Measurements from ENCODE around the gene CLHC1.
"Not testable (repeated sequence)": the region's sequence is repeated elsewhere in the genome, so short reads cannot be mapped to it uniquely, and the experiment has no call there.

The CLHC1 gene

DNA sequence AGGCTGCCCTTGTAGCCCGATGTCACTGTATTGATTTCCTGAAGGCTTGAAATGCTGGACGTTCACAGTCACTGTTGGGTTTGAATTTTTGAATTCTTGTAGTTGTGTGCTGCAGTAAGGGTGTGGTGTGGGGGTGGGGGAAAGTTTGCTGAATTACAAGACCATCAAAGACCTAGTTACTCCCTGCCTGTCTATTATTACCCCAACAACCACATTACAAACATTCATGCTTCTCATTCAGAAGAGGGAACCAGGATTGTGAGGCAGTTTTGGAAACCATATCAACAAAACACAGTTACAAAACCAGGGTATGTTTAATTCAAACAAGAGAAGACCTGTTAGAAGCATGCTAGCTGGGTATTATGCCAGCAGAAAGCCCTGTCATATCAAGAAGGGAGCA, 85.8 kb downstream of the CLHC1 start:
- TF ChIP-seq POLR2A (IDR thresholded peaks at IDR 0.05; ENCODE audit: low read length) (no peak), GATA1 (IDR thresholded peaks at IDR 0.05; ENCODE audit: low read depth, low read length) (no peak)
- no peak for DNase-seq

DNA sequence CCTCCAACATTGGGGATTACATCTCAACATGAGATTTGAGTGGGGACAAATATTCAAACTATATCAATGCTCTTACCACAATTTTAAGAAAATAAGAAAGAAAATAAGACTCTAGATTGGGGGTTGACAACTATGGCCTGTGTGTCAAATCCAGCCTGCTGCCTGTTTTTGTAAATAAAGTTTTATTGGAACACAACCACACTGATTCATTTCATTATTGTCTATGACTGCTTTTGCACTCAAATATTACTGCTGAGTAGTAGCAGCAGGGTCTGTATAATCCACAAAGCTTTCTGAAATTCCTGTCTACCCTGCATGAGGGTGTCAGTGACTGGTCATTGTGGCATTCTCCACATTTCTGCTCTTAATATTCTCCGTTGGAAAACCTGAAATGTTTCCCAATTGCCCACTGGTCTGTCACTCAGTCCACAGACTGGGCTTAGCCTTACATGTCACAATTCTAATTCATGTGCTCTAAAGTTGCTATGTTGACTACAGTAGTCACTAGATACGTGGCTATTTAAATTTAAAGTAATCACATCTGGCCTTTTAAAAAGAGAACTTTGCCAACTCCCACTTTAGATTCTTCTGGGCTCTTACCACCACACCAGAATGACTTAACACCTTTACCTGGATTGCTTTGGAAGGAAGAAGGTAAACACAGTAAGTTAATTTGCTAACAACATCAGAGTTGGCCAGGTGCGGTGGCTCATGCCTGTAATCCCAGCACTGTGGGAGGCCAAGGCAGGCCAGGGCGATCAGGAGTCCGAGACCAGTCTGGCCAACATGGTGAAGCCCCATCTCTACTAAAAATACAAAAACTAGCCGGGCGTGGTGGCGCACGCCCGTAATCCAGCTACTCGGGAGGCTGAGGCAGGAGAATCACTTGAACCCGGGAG, 86.9 kb downstream of the CLHC1 start:
- TF ChIP-seq POLR2A (IDR thresholded peaks at IDR 0.05; ENCODE audit: low read length) (no peak), GATA1 (IDR thresholded peaks at IDR 0.05; ENCODE audit: low read depth, low read length) (no peak)
- DNase-seq, result no peak

DNA sequence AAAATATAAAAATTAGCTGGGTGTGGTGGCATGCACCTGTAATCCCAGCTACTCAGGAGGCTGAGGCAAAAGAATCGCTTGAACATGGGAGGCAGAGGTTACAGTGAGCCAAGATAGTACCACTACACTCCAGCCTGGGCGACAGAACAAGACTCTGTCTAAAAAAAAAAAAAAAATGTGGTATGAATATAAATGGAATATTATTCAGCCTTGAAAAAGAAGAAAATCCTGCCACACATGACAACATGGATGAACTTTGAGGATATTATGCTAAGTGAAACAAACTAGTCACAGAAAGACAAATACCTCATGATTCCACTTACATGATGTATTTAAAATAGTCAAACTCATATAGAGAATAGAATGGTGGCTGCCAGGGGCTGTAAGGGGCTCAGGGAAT, 88.4 kb downstream of the CLHC1 start:
- DNase-seq, result not testable (repeated sequence)

DNA sequence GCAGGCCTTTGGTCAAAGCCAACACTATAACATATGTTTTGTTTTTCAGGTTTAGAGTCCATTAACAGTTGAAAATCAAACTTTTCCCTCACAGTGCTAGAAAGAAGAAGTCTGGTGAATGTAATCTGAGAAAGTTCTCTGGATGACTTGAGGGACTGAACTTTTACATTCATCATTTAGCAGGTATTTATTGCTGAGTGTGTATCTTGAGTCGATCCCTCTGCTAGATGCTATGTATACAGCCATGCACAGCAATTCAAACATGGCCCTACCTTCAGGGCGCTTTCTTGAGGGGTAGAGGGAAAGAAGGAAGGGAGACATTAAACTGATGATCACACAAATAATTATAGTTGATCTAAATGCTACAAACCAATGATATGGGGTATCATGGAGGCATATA, 89.6 kb downstream of the CLHC1 start:
- no peak for TF ChIP-seq POLR2A (IDR thresholded peaks at IDR 0.05; ENCODE audit: low read length)
- no peak for TF ChIP-seq GATA1 (IDR thresholded peaks at IDR 0.05; ENCODE audit: low read depth, low read length)
- no peak for DNase-seq

DNA sequence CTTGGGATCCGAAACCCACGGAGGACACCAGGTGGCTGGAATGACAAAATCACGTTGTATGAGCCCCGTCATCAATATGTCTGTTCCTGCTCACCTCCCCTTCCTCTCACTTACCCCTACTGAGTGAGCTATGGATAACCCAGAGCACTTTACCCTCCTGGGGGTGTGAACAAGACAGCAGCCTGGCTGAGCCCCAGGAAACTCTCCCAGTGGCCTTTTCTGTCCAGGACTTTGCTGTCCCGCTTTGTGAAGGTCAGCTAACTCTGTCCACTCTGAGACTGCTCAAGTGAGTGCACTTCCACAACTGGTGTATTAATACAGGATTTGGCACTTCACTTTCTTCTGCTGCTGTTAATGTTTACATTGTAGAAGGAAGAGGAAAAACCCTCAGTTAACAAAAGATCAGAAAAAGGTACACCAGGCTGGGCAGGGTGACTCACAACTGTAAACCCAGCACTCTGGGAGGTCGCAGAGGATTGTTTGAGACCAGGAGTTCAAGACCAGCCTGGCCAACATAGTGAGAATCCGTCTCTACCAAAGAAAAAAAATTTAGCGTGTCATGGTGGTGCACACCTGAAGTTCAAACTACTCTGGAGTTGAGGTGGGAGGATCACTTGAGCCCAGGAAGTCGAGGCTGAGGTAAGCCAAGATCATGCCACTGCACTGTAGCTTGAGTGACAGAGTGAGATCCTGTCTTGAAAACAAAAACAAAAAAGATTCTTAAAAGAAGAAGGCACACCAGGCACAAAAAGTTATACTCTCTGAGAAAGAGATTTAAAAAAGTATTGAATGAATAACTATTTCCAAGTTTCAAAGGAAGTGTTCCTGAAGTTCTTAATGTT, 90.3 kb downstream of the CLHC1 start:
- DNase-seq, result no peak
- no peak for TF ChIP-seq POLR2A (IDR thresholded peaks at IDR 0.05; ENCODE audit: low read length)
- no peak for TF ChIP-seq GATA1 (IDR thresholded peaks at IDR 0.05; ENCODE audit: low read depth, low read length)

DNA sequence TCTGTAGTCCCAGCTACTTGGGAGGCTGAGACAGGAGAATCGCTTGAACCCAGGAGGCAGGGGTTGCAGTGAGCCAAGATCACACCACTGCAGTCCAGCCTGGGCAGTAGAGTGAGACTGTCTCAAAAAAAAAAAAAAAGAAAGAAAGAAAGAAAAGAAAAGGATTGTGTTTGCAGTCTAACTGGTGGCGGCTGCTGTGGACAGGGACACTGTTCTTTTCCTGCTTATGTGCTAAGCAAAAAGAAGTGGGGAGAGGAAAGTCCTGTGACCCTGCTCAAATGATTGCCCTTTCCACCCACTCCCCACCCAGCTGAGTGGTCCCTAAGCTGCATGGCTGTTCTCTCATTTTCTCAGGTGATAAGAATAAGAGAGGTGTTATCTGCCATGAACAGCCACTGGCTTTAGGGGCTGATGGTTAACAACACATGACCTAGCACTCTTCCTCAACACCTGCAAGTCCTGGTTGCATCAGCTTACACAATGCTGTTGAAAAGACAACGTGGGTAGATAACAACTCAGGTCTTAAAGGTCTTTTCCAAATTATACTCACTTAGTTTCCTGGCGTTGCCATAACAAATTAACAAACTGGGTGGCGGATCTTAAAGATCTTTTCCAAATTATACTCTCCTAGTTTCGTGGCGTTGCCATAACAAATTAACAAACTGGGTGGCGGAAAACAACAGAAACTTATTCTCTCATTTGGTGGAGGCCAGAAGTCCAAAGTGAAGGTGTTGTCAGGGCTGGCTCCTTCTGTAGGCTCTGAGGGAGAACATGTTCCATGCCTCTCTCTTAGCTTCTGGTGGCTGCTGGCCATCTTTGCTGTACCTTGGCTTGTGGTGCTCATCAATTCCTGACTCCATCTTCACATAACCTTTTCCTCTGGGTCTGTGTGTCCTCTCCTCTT, 91.5 kb downstream of the CLHC1 start:
- peak; percentile 86 to 97 for DNase-seq
- peak; percentile 65 for TF ChIP-seq GATA1 (IDR thresholded peaks at IDR 0.05; ENCODE audit: low read depth, low read length)
- peak; percentile 22 for TF ChIP-seq POLR2A (IDR thresholded peaks at IDR 0.05; ENCODE audit: low read length)

DNA sequence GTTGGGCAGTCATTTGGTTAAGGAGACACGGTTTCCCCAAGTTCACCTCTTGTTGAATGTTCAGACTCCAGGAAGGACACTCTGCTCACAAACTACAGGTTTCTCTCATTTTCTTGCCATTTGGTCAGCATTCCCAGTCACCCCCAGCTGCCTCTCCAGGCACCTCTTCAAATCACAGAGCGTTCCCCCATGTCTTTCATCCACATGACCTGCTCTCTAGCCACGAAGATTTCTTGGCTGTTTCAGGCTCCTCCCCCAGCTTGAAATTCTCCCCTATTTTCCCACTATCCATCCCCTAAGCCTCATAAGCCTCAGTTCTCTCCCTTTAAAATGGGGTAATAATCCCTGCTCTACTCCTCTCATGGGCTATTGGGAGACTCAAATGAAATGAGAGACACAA, 92.8 kb downstream of the CLHC1 start:
- DNase-seq, result no peak
- TF ChIP-seq POLR2A (IDR thresholded peaks at IDR 0.05; ENCODE audit: low read length), result no peak
- TF ChIP-seq GATA1 (IDR thresholded peaks at IDR 0.05; ENCODE audit: low read depth, low read length), result no peak

DNA sequence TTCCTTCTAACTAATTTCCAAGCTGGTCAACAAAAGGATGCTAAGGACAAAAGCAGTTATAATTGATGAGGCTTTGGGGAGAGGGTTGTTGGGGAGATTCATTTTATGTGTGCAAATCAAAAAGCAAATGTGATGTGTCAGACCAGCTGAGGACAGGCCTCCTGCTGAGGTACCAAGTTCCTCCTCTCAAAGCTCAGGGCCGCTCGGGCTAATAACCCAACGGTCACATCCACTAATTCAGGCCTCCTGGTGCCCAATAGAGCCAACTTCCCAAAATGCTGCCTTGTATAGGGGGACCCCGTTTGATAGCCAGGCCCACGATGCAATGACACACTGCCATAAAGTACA, 93.2 kb downstream of the CLHC1 start:
- TF ChIP-seq GATA1 (IDR thresholded peaks at IDR 0.05; ENCODE audit: low read depth, low read length) (no peak), POLR2A (IDR thresholded peaks at IDR 0.05; ENCODE audit: low read length) (no peak)
- DNase-seq, result no peak

DNA sequence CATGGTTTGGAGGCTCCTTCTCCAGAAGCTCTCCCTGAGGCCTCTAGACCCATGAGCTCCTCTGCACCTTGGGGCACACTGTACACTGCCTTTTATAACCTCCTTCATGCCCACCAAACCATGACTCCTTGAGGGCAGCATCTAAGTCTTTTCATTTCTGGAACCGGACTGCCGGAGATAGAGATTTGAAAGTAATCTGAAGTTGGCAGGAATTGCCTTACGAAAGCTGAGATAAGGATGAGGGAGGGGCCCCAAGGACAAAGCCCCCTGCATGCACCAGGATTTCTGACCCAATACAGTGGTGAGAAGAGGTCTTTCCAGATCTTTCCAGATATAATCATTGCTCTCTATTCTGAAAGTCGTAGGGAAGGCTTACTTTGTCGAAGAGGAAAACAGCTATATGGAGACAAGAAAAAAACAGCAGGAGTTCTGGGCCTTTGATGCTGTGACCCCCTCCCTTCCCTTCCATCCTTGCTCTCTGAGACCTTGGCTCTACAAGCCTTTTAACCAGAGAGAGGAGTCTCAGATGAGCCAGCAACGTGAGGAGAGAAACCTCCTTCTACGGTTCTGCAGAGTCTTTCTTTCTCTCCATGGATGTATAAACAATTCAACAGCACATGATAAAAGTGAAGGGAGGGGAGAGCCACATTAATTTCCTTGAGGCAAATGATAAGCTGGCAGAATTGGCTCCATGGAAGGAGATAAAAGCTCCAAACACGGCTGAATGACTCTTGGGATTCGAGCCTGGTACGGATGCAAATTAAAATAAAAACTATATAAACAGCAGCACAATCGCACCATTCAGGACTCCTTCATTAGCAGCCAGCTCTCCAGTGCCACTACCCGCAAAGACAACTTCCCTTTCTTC, 93.8 kb downstream of the CLHC1 start:
- no peak for TF ChIP-seq POLR2A (IDR thresholded peaks at IDR 0.05; ENCODE audit: low read length)
- TF ChIP-seq GATA1 (IDR thresholded peaks at IDR 0.05; ENCODE audit: low read depth, low read length), result no peak
- DNase-seq, result peak; percentile 59 to 80

DNA sequence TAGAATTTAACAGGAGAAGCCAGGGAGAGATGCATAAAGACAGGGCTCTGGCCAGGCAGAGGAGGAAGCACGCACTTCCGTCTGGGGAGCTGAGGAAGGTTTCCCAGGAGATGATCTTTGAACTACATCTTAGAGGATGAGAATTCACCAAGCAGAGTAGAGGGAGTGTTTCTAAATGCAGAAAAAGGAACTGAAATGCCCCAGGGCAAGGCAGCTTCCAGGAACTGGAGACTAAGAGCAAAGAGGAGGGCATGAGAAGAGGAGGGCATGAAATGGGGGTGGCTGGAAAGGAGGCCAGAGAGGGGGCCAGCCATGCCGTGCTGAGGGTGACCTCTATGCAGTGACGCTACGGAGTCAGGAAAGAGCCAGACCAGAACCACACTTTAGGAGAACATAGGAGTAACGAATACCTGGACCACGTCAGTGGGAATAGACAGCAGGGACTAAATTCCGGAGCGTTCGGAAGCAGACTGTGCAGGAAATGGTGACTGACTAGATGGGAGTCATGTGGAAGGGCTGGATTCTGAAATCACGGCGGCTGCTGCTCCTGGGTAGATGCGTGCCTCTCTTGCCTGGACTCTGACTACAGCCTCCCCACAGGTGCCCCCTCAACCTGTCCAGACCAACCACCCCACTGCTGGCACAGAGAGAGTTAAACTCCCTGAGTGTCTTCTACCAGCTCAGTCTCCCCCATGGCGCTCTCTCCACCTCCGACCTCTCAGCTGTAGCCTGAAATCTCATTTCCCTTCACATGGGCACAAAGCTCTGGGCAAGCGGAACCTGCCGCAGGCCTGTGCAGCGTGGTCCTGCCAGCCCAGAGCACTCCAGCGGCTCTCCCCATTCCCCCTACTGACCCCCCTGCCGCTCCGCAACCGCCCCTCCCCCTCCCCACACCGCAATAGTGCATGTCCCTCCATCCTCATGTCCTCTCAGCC, 94.8 kb downstream of the CLHC1 start:
- TF ChIP-seq POLR2A (IDR thresholded peaks at IDR 0.05; ENCODE audit: low read length), result no peak
- no peak for TF ChIP-seq GATA1 (IDR thresholded peaks at IDR 0.05; ENCODE audit: low read depth, low read length)
- no peak for DNase-seq

DNA sequence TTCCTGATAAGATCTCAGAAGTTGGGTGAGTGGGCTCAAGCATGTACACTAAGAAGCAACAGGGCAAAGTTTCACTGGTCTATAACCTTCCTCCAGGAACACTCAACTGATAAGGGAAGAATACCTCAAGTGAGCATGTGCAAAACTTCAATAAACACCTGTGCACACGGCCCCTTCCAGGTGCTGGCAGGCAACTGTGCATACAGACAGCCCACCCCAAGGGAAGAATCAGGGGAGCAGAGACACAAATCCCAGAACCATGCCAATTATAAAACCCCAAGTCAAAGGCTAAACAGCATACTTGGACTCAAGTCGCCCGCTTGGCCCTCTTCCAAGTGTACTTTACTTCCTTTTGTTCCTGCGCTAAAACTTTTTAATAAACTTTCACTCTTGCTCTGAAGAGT, 96.0 kb downstream of the CLHC1 start:
- DNase-seq, result no peak
- no peak for TF ChIP-seq POLR2A (IDR thresholded peaks at IDR 0.05; ENCODE audit: low read length)
- no peak for TF ChIP-seq GATA1 (IDR thresholded peaks at IDR 0.05; ENCODE audit: low read depth, low read length)

DNA sequence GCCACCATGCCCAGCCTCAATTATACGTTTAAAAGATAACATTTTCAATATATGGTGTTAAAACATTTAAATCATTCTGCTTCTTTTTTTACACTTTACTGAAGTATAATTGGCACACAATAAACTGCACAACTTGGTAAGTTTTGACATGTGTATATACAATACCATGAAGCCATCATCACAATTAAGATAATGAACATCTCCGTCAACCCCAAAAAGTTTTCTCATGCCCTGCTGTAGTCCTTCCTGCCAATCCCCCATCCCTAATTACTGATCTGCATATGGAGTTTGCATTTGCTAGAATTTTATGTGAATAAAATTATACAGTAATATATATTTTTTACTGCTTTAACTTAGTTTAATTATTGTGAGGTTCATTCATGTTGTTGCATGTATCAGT, 96.6 kb downstream of the CLHC1 start:
- TF ChIP-seq GATA1 (IDR thresholded peaks at IDR 0.05; ENCODE audit: low read depth, low read length) (no peak), POLR2A (IDR thresholded peaks at IDR 0.05; ENCODE audit: low read length) (no peak)
- DNase-seq, result no peak

Measured in erythroblast (primary cell).